NCI-H187 treated with DMSO at 0.1 percent for 48 hours (cell line): ENCODE results near the gene ADAMTS17.
"Not testable (repeated sequence)": the region's sequence is repeated elsewhere in the genome, so short reads cannot be mapped to it uniquely, and the experiment has no call there.

ENCODE experiments used
- DNase-seq: peaks from one replicate; lab custom pipeline; 2025; lab: John Stamatoyannopoulos, UW

Gene ADAMTS17

GRCh38 chr15:100340721-100341238 lies 995 bp downstream of the ADAMTS17 start:
- DNase-seq, result no peak

GRCh38 chr15:100339999-100340398 lies 1.8 kb downstream of the ADAMTS17 start:
- DNase-seq, result no peak

GRCh38 chr15:100339451-100339850 lies 2.3 kb downstream of the ADAMTS17 start:
- DNase-seq, result not testable (repeated sequence)

- no peak for DNase-seq
Measured at GRCh38 chr15:100338971-100339444, 2.8 kb downstream of the ADAMTS17 start.

- no peak for DNase-seq
Measured at GRCh38 chr15:100338247-100338646, 3.5 kb downstream of the ADAMTS17 start.

GRCh38 chr15:100337096-100338044 lies 4.4 kb downstream of the ADAMTS17 start:
- no peak for DNase-seq

GRCh38 chr15:100336061-100336460 lies 5.7 kb downstream of the ADAMTS17 start:
- DNase-seq, result no peak

GRCh38 chr15:100335335-100335999 lies 6.3 kb downstream of the ADAMTS17 start:
- no peak for DNase-seq

GRCh38 chr15:100334905-100335304 lies 6.9 kb downstream of the ADAMTS17 start:
- DNase-seq, result no peak

GRCh38 chr15:100334456-100334855 lies 7.3 kb downstream of the ADAMTS17 start:
- DNase-seq, result no peak

- DNase-seq, result no peak
Measured at GRCh38 chr15:100334015-100334414, 7.8 kb downstream of the ADAMTS17 start.

- DNase-seq, result no peak
Measured at GRCh38 chr15:100333236-100333635, 8.5 kb downstream of the ADAMTS17 start.

GRCh38 chr15:100332721-100333120 lies 9.1 kb downstream of the ADAMTS17 start:
- no peak for DNase-seq

- DNase-seq, result no peak
Measured at GRCh38 chr15:100332231-100332630, 9.5 kb downstream of the ADAMTS17 start.

- DNase-seq, result no peak
Measured at GRCh38 chr15:100330629-100331215, 11.1 kb downstream of the ADAMTS17 start.

- DNase-seq, result no peak
Measured at GRCh38 chr15:100330221-100330620, 11.6 kb downstream of the ADAMTS17 start.

- no peak for DNase-seq
Measured at GRCh38 chr15:100328796-100329195, 13.0 kb downstream of the ADAMTS17 start.

- no peak for DNase-seq
Measured at GRCh38 chr15:100318880-100319279, 22.9 kb downstream of the ADAMTS17 start.

GRCh38 chr15:100314809-100315400 lies 26.9 kb downstream of the ADAMTS17 start:
- no peak for DNase-seq

GRCh38 chr15:100311833-100312476 lies 29.8 kb downstream of the ADAMTS17 start:
- no peak for DNase-seq

- DNase-seq, result no peak
Measured at GRCh38 chr15:100311154-100311625, 30.6 kb downstream of the ADAMTS17 start.
